ENCODE data around the gene ABHD10.
"Not testable (repeated sequence)": the region's sequence is repeated elsewhere in the genome, so short reads cannot be mapped to it uniquely, and the experiment has no call there.

The ABHD10 gene

DNA sequence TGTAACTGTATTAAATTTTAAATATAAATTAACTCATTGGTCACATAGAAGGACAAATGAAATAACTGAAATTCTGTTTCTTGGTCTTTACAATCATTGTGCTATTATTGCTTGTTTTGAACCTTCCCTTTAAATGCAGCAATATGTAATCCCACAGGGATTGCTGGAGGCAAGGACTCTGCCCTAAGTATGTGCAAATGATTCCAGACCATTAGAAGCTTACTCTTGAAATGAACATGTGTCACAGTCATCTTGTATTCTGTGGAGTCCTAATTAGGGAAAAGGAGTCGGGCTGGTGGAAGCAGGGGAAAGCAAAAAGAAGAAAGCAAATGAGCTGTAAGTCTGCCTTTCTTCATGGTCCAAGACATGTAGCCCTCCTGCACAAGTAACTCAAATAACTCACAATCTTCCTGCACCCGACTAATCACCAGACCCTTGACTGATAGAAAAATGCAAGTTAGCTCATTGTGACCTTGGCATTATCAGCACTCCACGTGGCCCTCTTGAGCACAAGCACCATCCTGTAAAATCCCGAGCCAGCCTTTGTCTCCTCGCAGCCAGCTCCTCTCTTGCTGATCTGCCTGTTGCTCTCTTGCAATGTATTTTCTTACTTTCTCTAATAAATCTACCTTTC is 53.4 kb downstream of the ABHD10 start:
- no peak for DNase-seq (ENCODE audit: low spot score)

DNA sequence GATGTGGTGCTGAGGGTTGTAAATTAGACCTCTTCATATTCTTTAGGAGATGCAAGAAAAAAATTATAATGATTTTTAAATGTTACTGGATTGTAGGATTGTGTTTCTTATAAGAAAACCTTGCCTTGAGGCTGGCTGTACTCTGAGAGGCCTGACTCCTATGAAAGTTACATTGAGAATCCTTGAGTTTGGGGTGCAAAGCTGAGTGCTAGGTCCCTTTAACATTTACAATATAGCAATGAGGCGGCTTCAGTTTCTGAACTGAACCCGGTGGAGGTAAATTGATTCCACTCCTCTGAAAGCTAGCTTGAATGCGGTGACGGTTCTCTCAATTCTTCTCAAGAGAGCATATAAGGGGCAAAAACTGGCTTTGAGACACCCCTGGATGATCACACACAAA is 55.6 kb downstream of the ABHD10 start, which contains the start of gene TMPRSS7:
Gene TMPRSS7, plus strand, starts transcription at position 301 of the 400 bp plus-strand sequence. CDS start 110 bp downstream, outside the sequence.
- DNase-seq (ENCODE audit: low spot score): no peak

DNA sequence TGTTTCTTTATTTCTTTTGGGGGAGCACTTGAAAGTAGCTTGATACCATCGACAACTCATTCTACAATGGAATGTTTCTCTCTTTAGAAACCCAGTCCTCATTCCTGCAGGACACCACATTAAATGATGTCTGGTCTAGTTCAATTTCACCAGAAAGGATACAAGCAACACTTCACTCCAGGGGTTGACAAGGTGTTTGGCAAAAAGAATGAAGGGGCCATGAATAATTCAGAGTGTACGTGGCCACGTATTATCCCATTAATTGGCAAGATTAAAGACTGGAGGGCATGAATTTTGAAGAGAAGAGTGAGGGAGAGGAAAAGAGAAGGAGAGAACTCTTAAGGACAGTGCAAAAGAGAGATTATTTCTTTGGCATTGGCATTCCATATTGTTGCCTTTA is 56.4 kb downstream of the ABHD10 start:
- DNase-seq (ENCODE audit: low spot score): no peak

DNA sequence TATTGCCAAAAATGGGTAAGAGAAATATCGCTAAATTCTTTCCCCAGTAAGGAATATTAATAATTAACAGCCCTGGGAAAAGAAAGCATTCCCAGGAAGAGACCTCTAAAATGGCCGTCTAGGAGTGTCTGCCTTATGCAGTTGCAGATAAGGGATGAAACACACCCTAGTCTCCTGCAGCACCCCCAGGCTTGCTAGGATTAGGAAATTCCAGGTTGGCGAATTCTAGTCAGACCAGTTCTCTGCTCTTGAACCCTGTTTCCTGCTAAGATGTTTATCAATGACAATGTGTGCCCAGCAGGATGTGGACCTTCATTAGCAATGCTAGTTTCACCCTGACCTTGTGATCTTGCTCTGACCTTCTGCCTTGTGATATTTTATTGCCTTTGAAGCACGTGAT is 58.4 kb downstream of the ABHD10 start:
- not testable (repeated sequence) for DNase-seq (ENCODE audit: low spot score)

DNA sequence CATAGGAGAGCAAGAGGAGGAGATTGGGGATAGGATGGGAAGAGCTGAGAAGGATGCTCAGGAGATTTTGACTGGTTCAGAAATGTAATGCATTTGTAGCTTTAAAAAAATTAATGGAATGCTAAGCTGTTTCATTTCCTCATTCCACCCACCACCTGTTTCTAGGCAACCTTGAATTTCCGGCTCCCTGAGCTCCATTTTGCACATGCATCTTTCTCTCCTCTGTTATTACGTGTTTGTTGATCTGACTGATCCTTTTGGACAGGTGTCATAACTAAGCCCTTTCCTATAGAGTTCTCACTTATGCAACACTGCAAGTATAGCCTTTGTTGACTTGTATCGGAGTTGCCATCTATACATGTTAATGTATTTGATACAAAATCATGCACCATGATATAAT is 60.0 kb downstream of the ABHD10 start:
- DNase-seq (ENCODE audit: low spot score): peak; percentile 53

DNA sequence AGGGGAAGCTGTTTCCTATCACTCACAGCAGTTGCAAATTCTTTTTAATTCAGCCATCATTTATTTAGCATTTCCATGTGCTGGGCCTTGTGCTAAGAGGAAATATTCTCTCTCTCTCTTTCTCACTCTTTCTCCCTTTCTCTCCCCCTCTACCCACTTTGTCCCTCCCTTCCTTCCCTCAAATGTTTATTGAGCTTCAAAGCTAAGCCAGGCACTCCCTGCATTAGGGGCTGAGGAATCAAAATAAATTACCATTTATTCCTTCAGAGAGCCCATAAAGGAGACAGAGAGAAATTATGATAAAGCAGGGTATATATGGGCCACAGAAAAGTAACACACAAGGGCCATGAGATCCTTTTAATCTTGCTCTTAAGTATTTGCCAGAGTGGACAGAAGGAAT is 62.5 kb downstream of the ABHD10 start:
- no peak for DNase-seq (ENCODE audit: low spot score)

DNA sequence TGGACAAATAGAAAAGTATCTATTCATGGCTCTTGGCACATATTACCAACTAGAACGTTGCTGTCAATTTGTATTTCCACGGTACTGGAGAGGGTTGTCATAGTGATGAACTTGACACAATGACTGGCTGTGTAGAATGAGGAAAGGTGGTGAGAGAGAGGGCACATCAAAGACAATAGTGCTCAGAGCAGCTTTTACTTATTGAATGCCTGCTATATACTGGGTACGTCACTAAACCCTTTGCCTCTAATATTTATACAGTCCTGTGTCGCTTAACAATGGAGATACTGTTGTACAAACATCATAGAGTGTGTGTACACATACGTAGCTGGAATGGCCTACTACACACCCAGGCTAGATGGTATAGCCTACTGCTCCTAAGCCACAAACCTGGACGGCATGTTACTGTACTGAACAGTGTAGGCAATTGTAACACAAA is 64.0 kb downstream of the ABHD10 start:
- no peak for DNase-seq (ENCODE audit: low spot score)

All from Ammon's horn (tissue), 1 donor.